NCI-H345 treated with DMSO at 0.1 percent for 48 hours (cell line): Measurements from ENCODE around the gene PAQR5.
"Not testable (repeated sequence)": the region's sequence is repeated elsewhere in the genome, so short reads cannot be mapped to it uniquely, and the experiment has no call there.

Source experiments
- DNase-seq: peaks from one replicate; lab custom pipeline; 2025; ENCODE audit not compliant: unreplicated experiment; lab: John Stamatoyannopoulos, UW

The PAQR5 gene

GRCh38 chr15:69292826-69293420 lies 5.8 kb upstream of the PAQR5 start:
- DNase-seq = no peak

DNA sequence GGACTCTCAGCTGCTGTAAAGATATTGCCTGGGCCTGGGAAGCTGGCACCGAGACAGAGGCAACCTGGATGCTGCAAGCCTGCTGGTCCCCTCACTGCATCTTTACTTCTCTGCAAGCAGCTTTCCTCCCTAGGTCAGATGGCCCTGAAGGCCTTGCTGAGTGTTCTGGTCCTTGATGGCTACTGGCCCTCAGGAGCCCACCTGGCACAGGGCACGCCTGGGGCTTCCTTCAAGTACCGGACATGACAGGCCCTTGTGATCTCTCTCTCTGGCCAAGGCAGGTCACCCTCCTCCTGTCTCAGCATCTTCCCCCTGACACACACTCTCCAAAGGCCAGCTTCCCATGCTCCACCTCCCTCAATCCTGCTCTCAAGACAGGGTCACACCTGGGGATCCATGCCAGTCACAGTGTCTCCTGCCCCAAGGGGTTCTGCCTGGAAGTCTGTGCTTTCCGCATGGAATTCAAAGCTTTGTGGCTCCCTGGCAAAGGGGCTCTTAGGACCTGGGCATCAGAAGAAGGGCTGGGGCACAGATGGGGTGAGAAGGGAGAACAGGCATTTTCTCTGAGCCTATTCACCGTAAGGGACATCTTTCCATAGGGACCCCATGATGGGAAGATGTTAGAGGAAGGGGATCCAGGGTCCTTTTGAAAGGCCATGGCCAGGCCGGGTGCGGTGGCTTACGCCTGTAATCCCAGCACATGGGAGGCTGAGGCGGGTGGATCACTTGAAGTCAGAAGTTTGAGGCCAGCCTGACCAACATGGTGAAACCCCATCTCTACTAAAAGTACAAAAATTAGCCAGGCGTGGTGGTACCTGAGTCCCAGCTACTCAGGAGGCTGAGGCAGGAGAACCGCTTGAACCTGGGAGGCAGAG lies 4.7 kb upstream of the PAQR5 start:
- no peak for DNase-seq

DNA sequence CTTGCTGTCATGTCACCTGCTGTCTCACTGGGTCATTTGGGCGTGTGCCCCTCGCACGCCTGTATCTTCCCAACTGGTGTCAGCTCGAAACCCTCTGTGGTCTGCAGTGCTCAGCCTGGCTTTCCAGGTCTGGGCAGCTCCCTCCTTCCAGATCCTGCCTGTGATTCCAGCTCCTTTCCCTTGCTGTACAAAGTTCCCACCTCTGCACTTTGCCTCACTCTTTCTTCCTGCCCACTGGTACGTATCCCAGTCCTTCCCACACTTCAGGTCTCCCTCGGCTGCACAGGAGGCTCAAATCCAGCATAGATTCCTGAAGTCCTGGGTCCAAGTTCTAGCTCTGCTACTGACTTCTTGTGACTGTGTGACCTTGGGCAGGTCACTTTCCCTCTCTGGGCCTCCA lies 2.1 kb upstream of the PAQR5 start:
- DNase-seq = no peak

DNA sequence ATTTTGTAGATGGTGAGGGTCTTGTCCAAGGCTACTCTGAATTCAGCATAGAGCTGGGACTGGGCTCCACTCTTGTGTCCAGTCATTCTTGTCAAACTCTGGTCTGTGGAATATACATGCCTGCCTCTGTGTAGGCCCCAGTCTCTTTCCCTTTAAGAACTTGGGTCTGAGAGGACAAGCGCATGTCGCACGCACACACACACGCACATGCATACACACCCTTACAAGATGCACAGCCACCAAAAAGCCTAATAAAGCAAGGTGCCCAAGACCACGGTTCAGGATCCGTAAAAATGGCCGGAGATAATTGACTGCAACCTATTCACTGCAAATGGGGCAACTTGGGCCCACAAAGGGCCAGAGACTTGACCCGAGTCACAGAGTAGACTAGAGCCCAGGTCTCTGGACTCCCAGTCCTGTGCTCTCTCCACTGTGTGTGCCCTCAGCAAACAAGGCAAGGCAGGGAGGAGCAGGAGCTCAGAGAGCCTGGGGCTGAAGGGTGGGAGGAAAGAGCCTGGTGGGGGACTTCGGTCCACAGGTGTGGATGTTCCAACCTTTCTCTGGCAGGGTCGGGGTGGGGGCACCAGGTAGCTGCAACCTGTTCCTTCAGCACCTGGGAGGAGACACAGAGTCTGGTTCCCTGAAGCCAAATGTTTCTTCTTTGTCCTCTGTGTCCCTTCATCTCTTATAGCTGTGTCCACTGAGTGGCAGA lies 914 bp upstream of the PAQR5 start:
- DNase-seq = no peak

GRCh38 chr15:69298354-69298696 lies 387 bp upstream of the PAQR5 start:
- DNase-seq = no peak

DNA sequence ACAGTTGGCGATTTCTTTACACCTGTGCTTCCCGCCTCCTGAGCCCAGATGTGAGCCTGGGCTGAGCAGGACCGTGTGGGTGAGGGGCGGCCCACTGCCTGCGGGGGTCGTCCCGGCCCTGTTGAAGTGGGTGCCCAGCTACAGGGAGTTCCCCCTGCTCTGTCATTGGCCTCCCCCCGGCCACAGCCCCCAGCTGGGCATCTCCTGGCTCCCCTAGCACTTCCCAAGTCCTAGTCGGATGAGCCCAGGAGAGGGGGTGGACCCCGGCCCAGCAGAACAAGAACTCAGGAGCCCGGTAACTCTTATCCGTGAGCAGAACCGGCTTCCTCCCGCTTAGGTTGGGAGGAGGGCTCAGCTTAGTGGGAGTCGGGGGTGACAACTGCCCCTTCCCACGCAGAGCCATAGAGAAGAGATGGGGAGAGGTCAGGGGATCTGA lies 757 bp downstream of the PAQR5 start:
- no peak for DNase-seq

DNA sequence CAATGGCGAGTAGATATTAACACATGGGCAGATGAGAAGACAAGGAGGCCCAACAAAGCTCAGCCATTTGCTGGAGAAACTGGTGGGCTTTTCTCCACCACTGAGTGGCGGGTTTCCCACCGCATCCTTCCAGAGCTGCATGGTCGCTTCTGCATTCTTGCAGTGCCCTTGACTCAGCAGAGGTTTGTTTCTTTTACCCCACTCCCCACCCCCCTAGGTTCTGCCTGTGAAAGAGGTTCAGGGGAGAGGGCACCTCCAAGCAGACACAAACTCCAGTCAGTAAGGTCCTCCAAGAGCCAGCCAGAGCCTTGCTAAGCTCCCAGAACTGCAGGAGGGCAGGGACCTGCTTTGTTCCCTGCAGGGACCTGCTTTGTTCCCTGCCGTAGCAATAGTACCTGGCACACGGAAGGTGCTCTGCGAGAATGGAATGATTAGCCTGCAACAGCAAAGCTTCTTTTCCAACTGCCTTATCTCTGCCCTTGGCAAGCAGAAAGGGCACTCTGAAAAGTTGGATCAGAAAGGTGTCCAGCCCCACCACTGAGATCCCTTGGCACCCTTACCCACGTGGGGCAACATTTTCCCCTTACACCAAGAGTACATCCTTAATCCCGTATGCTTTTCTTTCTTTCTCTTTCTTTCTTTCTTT lies 1.4 kb downstream of the PAQR5 start:
- DNase-seq = peak; percentile 20

GRCh38 chr15:69301101-69301500 lies 2.4 kb downstream of the PAQR5 start:
- DNase-seq = not testable (repeated sequence)

- not testable (repeated sequence) for DNase-seq
These were observed 3.4 kb downstream of the PAQR5 start for GRCh38 chr15:69302087-69302486.

DNA sequence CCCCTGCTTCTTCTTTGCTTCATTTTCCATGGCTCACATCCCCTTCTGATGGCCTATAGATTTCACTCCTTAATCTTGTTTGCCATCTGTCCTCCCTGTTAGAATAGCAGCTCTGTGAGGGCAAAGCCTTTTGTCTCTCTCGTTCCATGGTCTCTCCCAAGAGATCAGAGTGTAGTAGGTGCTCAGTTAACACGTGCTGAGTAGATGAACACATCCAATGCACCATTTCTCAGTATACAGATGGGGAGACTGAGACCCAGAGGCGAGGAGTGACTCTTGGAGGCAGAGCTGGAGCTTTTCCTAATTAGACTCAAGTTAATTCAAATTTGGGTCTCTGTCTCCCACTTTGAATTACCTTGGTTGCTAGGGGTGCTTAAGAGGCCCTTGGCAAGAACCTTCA lies 4.2 kb downstream of the PAQR5 start:
- no peak for DNase-seq

DNA sequence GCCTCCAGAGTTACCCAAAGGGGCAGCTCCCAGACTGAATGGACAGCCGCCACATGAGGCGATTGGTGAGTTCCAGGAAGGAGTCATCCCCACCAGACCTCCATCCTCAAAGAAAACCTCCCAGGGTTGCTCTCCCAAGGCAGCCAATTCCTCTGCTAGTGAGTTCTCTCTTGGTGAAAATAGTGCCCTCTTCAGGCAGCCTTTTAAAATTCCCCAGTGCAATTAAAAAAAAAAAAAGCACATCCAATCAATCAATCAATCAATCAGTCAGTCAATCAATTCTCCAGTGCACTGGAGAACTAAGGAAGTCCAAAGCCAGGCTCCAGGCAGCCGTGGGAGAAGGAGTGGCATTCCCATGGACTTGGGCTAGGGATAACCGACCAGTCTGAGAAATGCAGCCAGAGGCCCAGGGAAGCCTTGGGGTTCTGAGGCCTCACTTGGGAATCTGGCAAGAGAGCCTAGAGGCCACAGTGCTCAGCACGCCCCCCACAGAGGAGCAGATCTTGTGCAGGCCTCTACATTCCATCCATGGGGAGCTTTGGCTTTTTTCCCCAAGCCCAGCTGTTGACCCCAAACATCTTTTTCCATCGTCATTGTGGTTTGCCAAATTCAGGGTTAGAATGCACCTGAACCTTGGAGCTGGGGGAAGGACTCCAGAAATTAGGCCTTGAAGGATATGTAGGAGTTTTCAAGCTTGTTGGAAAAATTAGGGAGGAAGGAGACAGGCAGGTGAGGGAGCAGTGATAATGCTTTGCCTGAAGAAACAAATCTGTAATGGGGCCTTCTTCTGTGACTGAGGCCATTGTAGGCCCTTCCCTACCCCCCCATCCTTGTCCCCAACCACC lies 4.8 kb downstream of the PAQR5 start:
- no peak for DNase-seq

DNA sequence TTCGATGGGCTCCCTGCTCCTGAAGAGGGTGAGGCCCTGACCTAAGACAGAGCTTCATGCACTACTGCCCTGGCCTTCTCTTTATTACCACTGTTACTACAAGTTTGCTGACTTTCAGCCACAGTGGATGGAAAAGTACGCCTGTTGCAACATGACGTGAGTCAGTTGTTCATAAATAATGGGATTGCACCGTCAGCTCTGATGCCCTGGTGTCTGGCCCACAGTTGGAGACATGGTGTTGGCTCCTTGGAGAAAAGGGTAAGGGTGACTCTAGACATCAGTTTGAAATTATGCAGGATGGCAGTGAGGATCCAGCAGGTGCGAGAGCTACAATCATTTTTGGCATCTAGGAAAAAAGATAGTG lies 5.5 kb downstream of the PAQR5 start:
- DNase-seq = no peak

DNA sequence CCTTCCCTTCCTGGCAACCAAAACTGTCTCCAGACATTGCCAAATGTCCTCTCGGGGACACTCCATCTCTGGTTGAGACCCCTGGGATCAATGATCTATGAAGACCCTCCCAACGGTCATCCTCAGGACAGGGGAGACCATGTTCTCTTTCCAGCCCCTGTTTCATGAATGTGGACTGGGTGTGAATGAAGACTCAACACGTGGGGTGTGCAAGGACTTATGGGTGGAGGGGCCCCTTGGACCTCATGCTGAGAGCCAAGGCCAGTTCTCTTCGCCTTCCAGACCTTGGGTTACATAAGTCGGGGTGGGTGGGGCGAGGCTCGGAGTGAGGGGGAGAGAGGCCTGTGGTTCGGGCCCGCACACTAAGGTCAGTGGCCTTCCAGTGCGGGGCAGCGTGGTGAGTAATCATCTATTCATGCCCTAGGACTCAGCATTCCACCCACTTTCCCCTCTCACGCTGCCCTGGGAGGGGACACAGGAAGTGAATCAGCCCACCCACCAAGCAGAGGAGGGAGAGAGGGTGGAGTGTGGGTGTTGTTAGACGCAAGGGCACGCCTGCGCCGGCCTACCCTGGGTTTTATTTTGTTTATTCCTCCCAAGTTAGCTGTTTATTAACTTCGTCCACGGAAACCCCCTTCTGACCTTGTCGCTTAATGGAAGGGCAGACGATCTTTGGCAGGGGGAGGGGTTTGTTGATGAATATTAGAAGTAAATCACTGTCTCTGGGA lies 6.7 kb downstream of the PAQR5 start:
- no peak for DNase-seq

GRCh38 chr15:69305933-69306568 lies 7.3 kb downstream of the PAQR5 start:
- DNase-seq = no peak

- DNase-seq = no peak
These were observed 9.2 kb downstream of the PAQR5 start for GRCh38 chr15:69307939-69308338.

- no peak for DNase-seq
These were observed 10.2 kb downstream of the PAQR5 start for GRCh38 chr15:69308949-69309348.

GRCh38 chr15:69311319-69311721 lies 12.6 kb downstream of the PAQR5 start:
- no peak for DNase-seq

DNA sequence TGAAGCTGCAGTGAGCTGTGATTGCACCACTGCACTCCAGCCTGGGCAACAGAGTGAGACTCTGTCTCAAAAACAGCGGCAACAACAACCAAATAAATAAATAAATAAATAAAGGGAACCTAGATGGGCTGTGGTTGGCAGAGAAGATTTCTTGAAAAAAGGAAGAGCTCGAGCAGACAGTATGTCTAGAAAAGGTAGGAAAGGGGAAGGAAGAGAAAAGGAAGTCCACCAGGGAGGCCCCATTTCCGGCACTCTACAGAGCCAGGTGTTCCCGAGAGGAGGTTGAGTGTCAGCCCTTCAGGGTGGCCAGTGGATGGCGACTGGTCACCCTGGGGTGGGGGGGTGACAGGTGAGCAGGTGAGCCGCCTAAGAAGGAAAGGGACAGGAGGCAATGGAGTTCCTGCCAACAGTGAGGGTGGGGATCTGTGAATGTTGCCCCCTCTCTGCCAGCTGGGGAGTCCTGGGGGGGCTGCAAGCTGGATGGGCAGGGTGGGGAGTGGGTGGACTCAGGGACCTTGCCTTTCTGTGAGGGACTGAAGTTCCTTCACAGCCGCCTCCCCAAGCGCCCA lies 14.8 kb downstream of the PAQR5 start:
- no peak for DNase-seq

DNA sequence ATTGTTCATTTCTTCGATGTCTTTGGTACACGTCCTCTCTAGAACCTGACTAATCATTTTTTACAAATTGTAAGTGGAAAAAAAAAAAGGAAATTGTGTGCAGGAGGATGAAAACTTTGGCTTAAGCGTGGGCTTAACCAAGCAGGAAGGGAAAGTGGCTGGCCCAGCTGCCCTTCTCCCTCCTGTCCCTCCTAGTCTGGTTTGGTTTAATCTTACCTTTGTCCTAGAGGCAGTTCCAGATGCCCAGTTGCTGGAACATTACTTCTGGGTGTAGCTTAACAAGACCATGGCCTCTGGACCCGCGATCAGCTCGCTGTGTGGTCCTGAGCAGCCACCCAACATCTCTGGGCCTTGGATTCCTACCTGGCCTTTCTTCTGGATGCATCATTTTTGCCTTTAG lies 15.4 kb downstream of the PAQR5 start:
- no peak for DNase-seq
